Neural progenitor cell (in vitro differentiated cells): ENCODE data around the gene SOCS2.

ENCODE experiments used
- EZH2 ChIP-seq: fragments of 200-600 bp; sonication (generic); IDR thresholded peaks from 2 replicates; pipeline ENCODE4 v1.6.1; 2017; ENCODE audit warnings: antibody characterized with exemption, mild to moderate bottlenecking, moderate library complexity
- EZH2phosphoT487 ChIP-seq: fragments of 200-600 bp; sonication (generic); IDR thresholded peaks from 2 replicates; pipeline ENCODE4 v1.6.1; 2017; ENCODE audit warnings: antibody characterized with exemption
- TF ChIP-seq, protein P1 (sequence below): fragments of 200-600 bp; sonication (generic); IDR thresholded peaks from 2 replicates; pipeline ENCODE4 v1.5.1; 2017; ENCODE audit warnings: antibody characterized with exemption, mild to moderate bottlenecking

DNA sequence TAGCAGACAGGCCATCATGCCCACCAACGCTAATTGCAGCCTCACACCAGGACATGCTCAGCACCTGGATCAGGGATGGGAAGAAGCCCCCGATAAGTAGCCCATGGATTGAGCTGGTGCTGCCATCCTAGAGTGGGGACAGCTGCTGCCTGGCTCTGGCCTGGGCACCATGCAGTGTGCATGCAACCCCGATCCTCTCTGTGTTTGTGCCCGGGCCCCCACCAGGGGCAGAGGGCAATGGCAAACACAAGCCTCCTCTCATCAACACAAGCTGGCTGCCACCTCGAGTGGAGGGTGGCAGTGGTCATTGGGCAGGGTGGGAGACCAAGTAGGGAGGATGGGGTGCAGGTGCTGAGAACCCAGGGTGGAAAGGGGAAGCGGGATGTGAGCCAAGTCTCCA is 23.3 kb upstream of the SOCS2 start:
- TF ChIP-seq, protein P1, sequence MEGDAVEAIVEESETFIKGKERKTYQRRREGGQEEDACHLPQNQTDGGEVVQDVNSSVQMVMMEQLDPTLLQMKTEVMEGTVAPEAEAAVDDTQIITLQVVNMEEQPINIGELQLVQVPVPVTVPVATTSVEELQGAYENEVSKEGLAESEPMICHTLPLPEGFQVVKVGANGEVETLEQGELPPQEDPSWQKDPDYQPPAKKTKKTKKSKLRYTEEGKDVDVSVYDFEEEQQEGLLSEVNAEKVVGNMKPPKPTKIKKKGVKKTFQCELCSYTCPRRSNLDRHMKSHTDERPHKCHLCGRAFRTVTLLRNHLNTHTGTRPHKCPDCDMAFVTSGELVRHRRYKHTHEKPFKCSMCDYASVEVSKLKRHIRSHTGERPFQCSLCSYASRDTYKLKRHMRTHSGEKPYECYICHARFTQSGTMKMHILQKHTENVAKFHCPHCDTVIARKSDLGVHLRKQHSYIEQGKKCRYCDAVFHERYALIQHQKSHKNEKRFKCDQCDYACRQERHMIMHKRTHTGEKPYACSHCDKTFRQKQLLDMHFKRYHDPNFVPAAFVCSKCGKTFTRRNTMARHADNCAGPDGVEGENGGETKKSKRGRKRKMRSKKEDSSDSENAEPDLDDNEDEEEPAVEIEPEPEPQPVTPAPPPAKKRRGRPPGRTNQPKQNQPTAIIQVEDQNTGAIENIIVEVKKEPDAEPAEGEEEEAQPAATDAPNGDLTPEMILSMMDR, result no peak
- TF ChIP-seq EZH2 (no peak), EZH2phosphoT487 (no peak)
